GM12873 (cell line): ENCODE data around the gene THOC6.

Experiments used
- TF ChIP-seq, protein P1 (sequence below): IDR thresholded peaks from 2 replicates; pipeline ENCODE4 v1.5.1; 2012; ENCODE audit warnings: low read depth, mild to moderate bottlenecking, moderate library complexity, low read length, control low read depth; ENCODE audit not compliant: insufficient read depth; ENCODE audit errors: missing control alignments

Gene THOC6

DNA sequence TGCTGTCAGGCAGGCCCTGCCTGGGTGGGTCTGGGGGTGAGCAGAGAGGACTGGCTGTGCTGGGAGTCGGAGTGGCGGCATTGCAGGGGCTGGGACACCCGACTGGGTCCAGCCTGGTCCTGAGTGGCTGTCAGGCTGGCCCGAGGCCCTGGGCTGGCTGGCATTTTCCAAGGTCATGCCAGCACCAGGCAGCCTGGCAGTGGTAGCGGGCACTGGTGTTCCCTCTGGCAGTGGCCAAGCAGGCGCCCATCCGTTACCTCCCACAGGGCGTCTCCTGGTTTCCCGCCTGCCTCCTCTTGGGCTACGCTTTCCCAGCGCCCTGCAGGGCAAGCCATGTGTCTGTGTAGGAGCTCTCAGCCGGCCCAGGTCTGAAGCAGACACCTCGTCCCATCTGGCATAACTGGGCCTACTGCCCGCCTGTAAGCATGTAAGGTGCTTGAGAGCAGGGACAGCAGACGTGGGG lies 37.9 kb upstream of the THOC6 start:
- TF ChIP-seq, protein P1, sequence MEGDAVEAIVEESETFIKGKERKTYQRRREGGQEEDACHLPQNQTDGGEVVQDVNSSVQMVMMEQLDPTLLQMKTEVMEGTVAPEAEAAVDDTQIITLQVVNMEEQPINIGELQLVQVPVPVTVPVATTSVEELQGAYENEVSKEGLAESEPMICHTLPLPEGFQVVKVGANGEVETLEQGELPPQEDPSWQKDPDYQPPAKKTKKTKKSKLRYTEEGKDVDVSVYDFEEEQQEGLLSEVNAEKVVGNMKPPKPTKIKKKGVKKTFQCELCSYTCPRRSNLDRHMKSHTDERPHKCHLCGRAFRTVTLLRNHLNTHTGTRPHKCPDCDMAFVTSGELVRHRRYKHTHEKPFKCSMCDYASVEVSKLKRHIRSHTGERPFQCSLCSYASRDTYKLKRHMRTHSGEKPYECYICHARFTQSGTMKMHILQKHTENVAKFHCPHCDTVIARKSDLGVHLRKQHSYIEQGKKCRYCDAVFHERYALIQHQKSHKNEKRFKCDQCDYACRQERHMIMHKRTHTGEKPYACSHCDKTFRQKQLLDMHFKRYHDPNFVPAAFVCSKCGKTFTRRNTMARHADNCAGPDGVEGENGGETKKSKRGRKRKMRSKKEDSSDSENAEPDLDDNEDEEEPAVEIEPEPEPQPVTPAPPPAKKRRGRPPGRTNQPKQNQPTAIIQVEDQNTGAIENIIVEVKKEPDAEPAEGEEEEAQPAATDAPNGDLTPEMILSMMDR: no peak

DNA sequence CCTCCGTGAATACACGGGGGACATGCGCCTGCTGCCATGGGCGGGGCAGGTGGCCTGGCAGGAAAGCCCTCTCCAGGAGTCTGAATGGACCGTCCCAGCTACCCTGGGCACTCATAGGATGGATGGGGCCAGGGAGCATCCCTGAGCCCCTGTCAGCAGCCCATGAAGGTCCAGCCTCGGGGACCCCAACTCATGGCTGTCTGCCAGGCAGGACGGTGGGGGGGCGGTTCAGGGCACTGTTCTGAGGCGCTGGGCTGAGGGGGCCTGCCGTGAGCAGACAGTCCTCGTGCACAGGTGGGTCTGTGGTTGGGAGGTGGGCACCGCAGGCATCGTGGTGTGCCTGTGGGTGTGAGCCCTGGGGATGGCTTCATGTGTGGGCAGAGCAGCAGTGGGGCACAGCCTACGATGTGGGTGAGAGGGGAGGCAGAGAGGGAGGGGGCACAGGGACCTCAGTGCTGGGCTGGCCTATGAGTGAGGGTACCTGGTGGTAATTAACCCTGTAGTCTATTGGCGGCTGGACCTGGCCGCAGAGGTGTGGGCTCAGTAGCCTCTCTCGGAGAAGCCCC lies 37.1 kb upstream of the THOC6 start:
- TF ChIP-seq, protein P1: no peak

DNA sequence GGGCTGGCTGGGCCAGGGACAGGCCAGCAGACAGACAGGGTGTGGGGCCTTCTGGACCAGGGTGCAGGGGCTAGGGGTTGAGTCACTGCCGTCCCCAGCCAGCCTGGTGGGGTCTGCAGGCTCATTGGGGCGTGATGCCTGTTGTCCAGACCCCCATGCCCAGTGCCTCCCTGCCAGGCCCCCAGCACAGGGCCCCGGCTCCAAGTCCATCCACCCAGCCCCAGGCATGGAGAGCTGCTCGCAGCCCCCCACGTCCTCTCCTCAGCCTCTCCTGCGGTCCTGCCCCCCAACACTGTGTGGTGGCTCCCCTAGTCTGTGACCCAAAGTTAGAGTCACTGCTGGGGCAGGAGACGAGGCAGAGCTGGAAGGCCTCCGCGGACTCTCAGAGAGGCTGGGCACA lies 36.5 kb upstream of the THOC6 start:
- TF ChIP-seq, protein P1: no peak

DNA sequence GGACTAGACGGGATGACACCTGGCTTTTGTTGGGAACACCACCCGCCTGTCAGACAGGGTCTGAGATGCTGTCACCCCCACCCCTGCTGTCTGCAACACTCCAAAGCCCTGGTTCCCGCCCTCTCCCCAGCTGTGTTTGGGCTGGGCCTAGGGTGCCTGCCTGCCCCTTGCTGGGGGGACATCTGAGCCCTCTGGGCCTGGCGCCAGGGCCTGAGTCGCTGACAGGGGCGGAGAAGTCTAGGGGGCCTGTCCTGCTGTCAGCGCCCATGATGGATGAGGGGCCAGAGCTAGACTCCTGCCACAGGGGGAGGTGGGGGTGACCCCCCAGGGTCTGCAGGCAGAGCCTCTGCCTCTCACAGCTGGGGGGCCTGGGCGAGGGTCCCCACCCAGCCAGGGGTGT lies 36.0 kb upstream of the THOC6 start:
- TF ChIP-seq, protein P1: no peak

DNA sequence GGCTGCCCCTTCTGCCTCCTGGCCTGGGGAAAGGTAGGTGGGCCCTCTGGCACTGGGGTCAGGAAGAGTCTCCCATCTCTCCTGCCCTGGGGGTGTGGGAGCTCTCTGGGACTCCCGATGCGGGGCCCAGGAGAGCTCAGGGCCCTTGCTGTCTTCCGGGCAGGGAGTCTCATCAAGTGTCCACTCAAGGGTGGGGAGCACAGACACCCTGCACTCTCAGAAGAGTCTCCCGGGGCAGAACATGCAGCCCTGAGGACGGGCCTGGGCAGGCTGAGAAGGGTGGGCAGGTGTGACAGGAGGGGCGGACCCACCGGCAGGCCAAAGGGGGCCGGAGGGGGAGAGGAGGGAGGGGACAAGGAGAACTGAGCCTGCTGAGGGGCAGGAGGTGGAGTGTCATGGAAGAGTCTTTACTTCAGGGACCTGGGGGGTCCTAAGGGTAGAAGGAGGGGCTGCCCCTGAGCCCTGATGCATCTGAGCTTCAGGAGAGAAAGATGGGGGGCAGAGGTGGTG lies 35.2 kb upstream of the THOC6 start:
- TF ChIP-seq, protein P1: no peak

DNA sequence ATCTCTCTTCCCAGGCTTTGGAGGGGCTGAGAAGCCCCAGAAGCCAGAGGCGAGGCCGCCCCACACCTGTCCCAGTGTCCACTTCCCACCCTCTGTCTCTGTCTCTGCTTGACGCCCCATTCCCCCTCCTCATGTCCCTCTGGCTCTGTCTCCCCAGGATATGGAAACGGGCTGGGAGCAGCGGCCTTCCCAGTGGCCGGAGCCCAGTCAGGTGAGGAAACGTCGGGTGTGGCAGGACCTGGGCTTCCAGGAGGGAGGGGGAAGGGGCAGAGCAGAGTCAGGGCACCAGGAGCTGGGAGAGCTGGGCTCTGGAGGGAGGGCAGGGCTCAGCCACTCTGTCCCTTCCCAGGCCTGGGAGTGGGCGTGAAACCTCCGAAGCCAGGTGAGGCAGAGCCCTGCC lies 32.9 kb upstream of the THOC6 start:
- TF ChIP-seq, protein P1: no peak

DNA sequence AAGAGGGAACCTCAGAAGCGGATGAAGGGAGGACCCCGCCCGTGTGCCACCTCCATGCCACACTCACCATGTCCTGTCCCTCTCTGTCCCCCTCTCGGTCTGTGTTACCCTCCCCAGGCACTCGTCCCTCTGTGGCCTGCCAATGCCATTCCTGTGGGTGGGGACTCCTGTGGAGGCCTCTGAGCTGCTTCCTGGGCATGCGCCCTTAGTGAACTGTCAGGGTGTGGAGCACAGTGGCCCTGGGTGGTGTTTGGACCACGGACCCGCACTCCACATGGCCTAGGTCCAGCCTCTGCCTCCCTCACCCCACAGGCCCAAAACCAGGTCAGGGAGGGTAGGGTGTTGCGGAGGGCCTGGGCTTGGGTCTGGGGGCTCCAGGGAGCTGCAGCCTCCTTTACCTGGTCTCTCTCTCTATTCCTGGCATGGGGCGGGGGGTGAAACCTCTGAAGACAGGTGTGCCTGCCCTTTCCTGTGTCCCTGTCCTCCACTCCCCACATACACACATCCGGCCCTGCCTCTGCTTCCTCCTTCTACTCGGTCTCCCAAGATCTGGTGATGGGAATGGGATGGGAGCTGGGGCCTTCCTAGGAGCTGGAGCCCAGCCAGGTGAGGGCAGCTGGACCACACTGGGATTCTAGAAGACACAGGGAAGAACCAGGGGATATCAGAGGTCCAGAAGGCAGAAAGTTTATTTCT lies 32.1 kb upstream of the THOC6 start:
- TF ChIP-seq, protein P1: no peak
